ENCODE measurements around the gene TEKT5. TPM values are rescaled to one million over a fixed set of nuclear protein-coding genes. Genes with fewer than 3 reads are reported as not detected.

The TEKT5 gene
- total RNA-seq (under 1 TPM in 1 of 2 donors, not detected in 1; 0.92 TPM), polyA plus RNA-seq (under 1 TPM in 1 of 2 donors, not detected in 1; 0.13 TPM)

- WGBS = 89% methylated on average over 5 of the region's 5 CpGs
Measured at GRCh38 chr16:10694830-10695229, at the start of gene TEKT5. TSS of gene TEKT5 (minus strand) at chr16:10694930. CDS start at chr16:10694873, 57 bp downstream.

More at GRCh38 chr16:10694830-10695229, at the start of gene TEKT5:
- H3K4me1 ChIP-seq (ENCODE audit: control insufficient read depth in 4 of 4, insufficient read depth in 4 of 4, low read length in 3 of 4) = no peaks in the 10 kb centered on the region
- H3K4me3 ChIP-seq (ENCODE audit: low read depth in 1 of 3, low read length in 3 of 3) = no peak within 1 kb of the TSS
- H3K27me3 ChIP-seq (ENCODE audit: control insufficient read depth in 4 of 4, insufficient read depth in 4 of 4, low read length in 3 of 4) = no peaks in the 10 kb centered on the region
- H3K36me3 ChIP-seq (ENCODE audit: control insufficient read depth in 4 of 4, insufficient read depth in 3 of 4, low read depth in 1 of 4, low read length in 3 of 4) = no peaks in the 10 kb centered on the region
- H3K9me3 ChIP-seq (ENCODE audit: control insufficient read depth in 4 of 4, low read length in 3 of 4) = no peaks in the 10 kb centered on the region
- no peak within 1 kb of the TSS for H3K9ac ChIP-seq (ENCODE audit: low read depth in 1 of 2, low read length in 2 of 2)
- TF ChIP-seq, protein P1, sequence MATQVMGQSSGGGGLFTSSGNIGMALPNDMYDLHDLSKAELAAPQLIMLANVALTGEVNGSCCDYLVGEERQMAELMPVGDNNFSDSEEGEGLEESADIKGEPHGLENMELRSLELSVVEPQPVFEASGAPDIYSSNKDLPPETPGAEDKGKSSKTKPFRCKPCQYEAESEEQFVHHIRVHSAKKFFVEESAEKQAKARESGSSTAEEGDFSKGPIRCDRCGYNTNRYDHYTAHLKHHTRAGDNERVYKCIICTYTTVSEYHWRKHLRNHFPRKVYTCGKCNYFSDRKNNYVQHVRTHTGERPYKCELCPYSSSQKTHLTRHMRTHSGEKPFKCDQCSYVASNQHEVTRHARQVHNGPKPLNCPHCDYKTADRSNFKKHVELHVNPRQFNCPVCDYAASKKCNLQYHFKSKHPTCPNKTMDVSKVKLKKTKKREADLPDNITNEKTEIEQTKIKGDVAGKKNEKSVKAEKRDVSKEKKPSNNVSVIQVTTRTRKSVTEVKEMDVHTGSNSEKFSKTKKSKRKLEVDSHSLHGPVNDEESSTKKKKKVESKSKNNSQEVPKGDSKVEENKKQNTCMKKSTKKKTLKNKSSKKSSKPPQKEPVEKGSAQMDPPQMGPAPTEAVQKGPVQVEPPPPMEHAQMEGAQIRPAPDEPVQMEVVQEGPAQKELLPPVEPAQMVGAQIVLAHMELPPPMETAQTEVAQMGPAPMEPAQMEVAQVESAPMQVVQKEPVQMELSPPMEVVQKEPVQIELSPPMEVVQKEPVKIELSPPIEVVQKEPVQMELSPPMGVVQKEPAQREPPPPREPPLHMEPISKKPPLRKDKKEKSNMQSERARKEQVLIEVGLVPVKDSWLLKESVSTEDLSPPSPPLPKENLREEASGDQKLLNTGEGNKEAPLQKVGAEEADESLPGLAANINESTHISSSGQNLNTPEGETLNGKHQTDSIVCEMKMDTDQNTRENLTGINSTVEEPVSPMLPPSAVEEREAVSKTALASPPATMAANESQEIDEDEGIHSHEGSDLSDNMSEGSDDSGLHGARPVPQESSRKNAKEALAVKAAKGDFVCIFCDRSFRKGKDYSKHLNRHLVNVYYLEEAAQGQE (IDR thresholded peaks at IDR 0.05) = no peak
- TF ChIP-seq SP1 (IDR thresholded peaks at IDR 0.05) (no peak), FOXA2 (IDR thresholded peaks at IDR 0.05) (no peak), MAX (IDR thresholded peaks at IDR 0.05) (no peak), RXRA (IDR thresholded peaks at IDR 0.05) (no peak), EGR1 (IDR thresholded peaks at IDR 0.05; ENCODE audit: low read depth in 2 of 2) (no peak), ATF3 (IDR thresholded peaks at IDR 0.05) (no peak), NR2F2 (IDR thresholded peaks at IDR 0.05) (no peak), YY1 (IDR thresholded peaks at IDR 0.05) (no peak), FOXA1 (IDR thresholded peaks at IDR 0.05) (no peak), HNF4A (conservative IDR thresholded peaks at IDR 0.05) (no peak), HNF4G (IDR thresholded peaks at IDR 0.05) (no peak), RAD21 (IDR thresholded peaks at IDR 0.05) (no peak), JUND (IDR thresholded peaks at IDR 0.05) (no peak)
- TF ChIP-seq, protein P2, sequence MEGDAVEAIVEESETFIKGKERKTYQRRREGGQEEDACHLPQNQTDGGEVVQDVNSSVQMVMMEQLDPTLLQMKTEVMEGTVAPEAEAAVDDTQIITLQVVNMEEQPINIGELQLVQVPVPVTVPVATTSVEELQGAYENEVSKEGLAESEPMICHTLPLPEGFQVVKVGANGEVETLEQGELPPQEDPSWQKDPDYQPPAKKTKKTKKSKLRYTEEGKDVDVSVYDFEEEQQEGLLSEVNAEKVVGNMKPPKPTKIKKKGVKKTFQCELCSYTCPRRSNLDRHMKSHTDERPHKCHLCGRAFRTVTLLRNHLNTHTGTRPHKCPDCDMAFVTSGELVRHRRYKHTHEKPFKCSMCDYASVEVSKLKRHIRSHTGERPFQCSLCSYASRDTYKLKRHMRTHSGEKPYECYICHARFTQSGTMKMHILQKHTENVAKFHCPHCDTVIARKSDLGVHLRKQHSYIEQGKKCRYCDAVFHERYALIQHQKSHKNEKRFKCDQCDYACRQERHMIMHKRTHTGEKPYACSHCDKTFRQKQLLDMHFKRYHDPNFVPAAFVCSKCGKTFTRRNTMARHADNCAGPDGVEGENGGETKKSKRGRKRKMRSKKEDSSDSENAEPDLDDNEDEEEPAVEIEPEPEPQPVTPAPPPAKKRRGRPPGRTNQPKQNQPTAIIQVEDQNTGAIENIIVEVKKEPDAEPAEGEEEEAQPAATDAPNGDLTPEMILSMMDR (IDR thresholded peaks at IDR 0.05; ENCODE audit: low read depth, low read length, missing input control) = no peak
- TF ChIP-seq, protein P3, sequence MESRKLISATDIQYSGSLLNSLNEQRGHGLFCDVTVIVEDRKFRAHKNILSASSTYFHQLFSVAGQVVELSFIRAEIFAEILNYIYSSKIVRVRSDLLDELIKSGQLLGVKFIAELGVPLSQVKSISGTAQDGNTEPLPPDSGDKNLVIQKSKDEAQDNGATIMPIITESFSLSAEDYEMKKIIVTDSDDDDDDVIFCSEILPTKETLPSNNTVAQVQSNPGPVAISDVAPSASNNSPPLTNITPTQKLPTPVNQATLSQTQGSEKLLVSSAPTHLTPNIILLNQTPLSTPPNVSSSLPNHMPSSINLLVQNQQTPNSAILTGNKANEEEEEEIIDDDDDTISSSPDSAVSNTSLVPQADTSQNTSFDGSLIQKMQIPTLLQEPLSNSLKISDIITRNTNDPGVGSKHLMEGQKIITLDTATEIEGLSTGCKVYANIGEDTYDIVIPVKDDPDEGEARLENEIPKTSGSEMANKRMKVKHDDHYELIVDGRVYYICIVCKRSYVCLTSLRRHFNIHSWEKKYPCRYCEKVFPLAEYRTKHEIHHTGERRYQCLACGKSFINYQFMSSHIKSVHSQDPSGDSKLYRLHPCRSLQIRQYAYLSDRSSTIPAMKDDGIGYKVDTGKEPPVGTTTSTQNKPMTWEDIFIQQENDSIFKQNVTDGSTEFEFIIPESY (IDR thresholded peaks at IDR 0.05) = no peak
- H3K27ac ChIP-seq (ENCODE audit: low read depth in 1 of 2, low read length in 2 of 2) = no peak within 1 kb of the TSS
- no peak for DNase-seq (ENCODE audit: low spot score)

Data from liver (tissue), 9 donors.